HL-60 (cell line): ENCODE data around the gene TBC1D1.

ENCODE experiments used
- DNase-seq, 2 experiments: peaks; one replicate each; pipeline ENCODE4 v3.0.0-alpha.2; 2010 to 2020; ENCODE audit warnings: low read depth in 1 of 2, low spot score in 1 of 2
- H3K27ac ChIP-seq: fragments of 250-450 bp; sonication (Bioruptor Pico); replicated peaks from 2 replicates; pipeline ENCODE4 v1.5.1; 2020; ENCODE audit warnings: mild to moderate bottlenecking, moderate library complexity
- H3K27me3 ChIP-seq: fragments of 250-450 bp; sonication (Bioruptor Pico); 2 replicates; pipeline ENCODE4 v1.5.1; 2021; ENCODE audit warnings: mild to moderate bottlenecking, moderate library complexity; ENCODE audit not compliant: insufficient read depth, poor library complexity, severe bottlenecking
- H3K4me3 ChIP-seq: replicated peaks from 2 replicates; pipeline ENCODE4 v1.5.1; 2011; ENCODE audit warnings: mild to moderate bottlenecking, control low read depth, low read length; ENCODE audit not compliant: insufficient read depth
- CTCF ChIP-seq: IDR thresholded peaks from one replicate; pipeline ENCODE4 v1.5.1; 2011; ENCODE audit warnings: low read length, control low read depth, inconsistent platforms; ENCODE audit not compliant: insufficient read depth
- GABPA ChIP-seq: IDR thresholded peaks from 2 replicates; pipeline ENCODE4 v1.6.1; 2012; ENCODE audit warnings: low read depth
- POLR2AphosphoS5 ChIP-seq: IDR thresholded peaks from 2 replicates; pipeline ENCODE4 v1.6.1; 2012; ENCODE audit warnings: low read depth
- REST ChIP-seq: IDR thresholded peaks from 2 replicates; pipeline ENCODE4 v1.6.1; 2012; ENCODE audit warnings: low read depth; ENCODE audit not compliant: insufficient replicate concordance
- SPI1 ChIP-seq: IDR thresholded peaks from 2 replicates; pipeline ENCODE4 v1.6.1; 2012; ENCODE audit warnings: low read depth, mild to moderate bottlenecking, borderline replicate concordance

TBC1D1 gene

GRCh38 chr4:38133711-38134480 is 243.0 kb downstream of the TBC1D1 start:
- no peak for DNase-seq
- TF ChIP-seq SPI1, result no peak
- TF ChIP-seq GABPA, result no peak
- no peak for TF ChIP-seq POLR2AphosphoS5
- TF ChIP-seq REST, result no peak
- no peak for TF ChIP-seq CTCF
- Histone ChIP-seq H3K27me3 (no peaks in the 10 kb centered on the region), H3K27ac (no peak overlapping the region), H3K4me3 (no peak overlapping the region)

GRCh38 chr4:38135201-38135600 is 244.3 kb downstream of the TBC1D1 start:
- Histone ChIP-seq H3K27ac (no peak overlapping the region), H3K4me3 (no peak overlapping the region), H3K27me3 (no peaks in the 10 kb centered on the region)
- DNase-seq, result no peak
- TF ChIP-seq REST (no peak), CTCF (no peak), SPI1 (no peak), GABPA (no peak), POLR2AphosphoS5 (no peak)

GRCh38 chr4:38136604-38137003 is 245.7 kb downstream of the TBC1D1 start:
- TF ChIP-seq CTCF (no peak), POLR2AphosphoS5 (no peak), SPI1 (no peak), GABPA (no peak), REST (no peak)
- Histone ChIP-seq H3K27me3 (no peaks in the 10 kb centered on the region), H3K4me3 (no peak overlapping the region), H3K27ac (no peak overlapping the region)
- no peak for DNase-seq
